Measurements from ENCODE around the gene G3BP1. TPM values are rescaled to one million over a fixed set of nuclear protein-coding genes. Genes with fewer than 3 reads are reported as not detected.

G3BP1 gene
- total RNA-seq, 1 experiment from 2014 or later: 400 TPM

DNA sequence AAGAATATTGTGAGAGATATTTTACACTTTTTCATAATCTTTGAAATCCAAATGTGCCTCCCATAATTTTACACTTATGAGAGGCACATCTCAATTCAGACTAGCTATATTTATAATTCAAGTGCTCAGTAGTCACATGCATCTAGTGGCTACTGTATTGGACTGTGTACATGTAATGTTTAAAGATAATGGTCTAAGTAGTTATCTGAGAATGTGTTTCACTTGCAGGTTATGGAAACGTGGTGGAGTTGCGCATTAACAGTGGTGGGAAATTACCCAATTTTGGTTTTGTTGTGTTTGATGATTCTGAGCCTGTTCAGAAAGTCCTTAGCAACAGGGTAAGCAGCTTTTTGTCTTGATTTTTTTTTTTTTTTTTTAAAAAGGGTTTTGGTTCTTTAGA, 28.8 kb downstream of the G3BP1 start:
- POLR2A ChIA-PET: no interaction called here
- H3K27me3 Mint-ChIP-seq (ENCODE audit: low read depth): no peaks in the 10 kb centered on the region
- CTCF ChIA-PET: interaction anchor here (1.3 kb wide), 1 partner anchor 25 kb away, joined by 3 read pairs; no protein-coding TSS in a partner anchor
- no peak overlapping the region for H3K27ac Mint-ChIP-seq
- H3K9me3 Mint-ChIP-seq: no peaks in the 10 kb centered on the region
- ATAC-seq (no peak), DNase-seq (ENCODE audit: low spot score) (no peak)
- no peak for TF ChIP-seq SP1 (CRISPR knock-in tag; conservative IDR thresholded peaks at IDR 0.05)
- TF ChIP-seq, protein P1, sequence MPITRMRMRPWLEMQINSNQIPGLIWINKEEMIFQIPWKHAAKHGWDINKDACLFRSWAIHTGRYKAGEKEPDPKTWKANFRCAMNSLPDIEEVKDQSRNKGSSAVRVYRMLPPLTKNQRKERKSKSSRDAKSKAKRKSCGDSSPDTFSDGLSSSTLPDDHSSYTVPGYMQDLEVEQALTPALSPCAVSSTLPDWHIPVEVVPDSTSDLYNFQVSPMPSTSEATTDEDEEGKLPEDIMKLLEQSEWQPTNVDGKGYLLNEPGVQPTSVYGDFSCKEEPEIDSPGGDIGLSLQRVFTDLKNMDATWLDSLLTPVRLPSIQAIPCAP (CRISPR knock-in tag; IDR thresholded peaks at IDR 0.05): no peak
- no peak for TF ChIP-seq ETV6 (CRISPR knock-in tag; IDR thresholded peaks at IDR 0.05)
- TF ChIP-seq PRRX2 (CRISPR knock-in tag; IDR thresholded peaks at IDR 0.05): no peak
- TF ChIP-seq, protein P2, sequence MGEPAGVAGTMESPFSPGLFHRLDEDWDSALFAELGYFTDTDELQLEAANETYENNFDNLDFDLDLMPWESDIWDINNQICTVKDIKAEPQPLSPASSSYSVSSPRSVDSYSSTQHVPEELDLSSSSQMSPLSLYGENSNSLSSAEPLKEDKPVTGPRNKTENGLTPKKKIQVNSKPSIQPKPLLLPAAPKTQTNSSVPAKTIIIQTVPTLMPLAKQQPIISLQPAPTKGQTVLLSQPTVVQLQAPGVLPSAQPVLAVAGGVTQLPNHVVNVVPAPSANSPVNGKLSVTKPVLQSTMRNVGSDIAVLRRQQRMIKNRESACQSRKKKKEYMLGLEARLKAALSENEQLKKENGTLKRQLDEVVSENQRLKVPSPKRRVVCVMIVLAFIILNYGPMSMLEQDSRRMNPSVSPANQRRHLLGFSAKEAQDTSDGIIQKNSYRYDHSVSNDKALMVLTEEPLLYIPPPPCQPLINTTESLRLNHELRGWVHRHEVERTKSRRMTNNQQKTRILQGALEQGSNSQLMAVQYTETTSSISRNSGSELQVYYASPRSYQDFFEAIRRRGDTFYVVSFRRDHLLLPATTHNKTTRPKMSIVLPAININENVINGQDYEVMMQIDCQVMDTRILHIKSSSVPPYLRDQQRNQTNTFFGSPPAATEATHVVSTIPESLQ (CRISPR knock-in tag; IDR thresholded peaks at IDR 0.05): no peak
- no peak for TF ChIP-seq ZNF138 (CRISPR knock-in tag; conservative IDR thresholded peaks at IDR 0.05)
- TF ChIP-seq JAZF1 (CRISPR knock-in tag; IDR thresholded peaks at IDR 0.05): no peak
- no peak for TF ChIP-seq TEAD1 (CRISPR knock-in tag; IDR thresholded peaks at IDR 0.05)
- TF ChIP-seq FOXJ3 (CRISPR knock-in tag; IDR thresholded peaks at IDR 0.05; ENCODE audit: borderline replicate concordance): no peak
- TF ChIP-seq ZNF423 (CRISPR knock-in tag; IDR thresholded peaks at IDR 0.05): no peak
- TF ChIP-seq SMAD3 (CRISPR knock-in tag; IDR thresholded peaks at IDR 0.05; ENCODE audit: borderline replicate concordance): no peak
- no peak for TF ChIP-seq MYBL2 (CRISPR knock-in tag; IDR thresholded peaks at IDR 0.05)
- TF ChIP-seq, protein P3, sequence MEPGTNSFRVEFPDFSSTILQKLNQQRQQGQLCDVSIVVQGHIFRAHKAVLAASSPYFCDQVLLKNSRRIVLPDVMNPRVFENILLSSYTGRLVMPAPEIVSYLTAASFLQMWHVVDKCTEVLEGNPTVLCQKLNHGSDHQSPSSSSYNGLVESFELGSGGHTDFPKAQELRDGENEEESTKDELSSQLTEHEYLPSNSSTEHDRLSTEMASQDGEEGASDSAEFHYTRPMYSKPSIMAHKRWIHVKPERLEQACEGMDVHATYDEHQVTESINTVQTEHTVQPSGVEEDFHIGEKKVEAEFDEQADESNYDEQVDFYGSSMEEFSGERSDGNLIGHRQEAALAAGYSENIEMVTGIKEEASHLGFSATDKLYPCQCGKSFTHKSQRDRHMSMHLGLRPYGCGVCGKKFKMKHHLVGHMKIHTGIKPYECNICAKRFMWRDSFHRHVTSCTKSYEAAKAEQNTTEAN (CRISPR knock-in tag; IDR thresholded peaks at IDR 0.05): no peak
- TF ChIP-seq CREM (CRISPR knock-in tag; IDR thresholded peaks at IDR 0.05): no peak
- H3K4me1 Mint-ChIP-seq: no peaks in the 10 kb centered on the region
- H3K36me3 Mint-ChIP-seq: peaks cover 84% of the 10 kb centered on the region
- H3K4me3 Mint-ChIP-seq: no peak overlapping the region

DNA sequence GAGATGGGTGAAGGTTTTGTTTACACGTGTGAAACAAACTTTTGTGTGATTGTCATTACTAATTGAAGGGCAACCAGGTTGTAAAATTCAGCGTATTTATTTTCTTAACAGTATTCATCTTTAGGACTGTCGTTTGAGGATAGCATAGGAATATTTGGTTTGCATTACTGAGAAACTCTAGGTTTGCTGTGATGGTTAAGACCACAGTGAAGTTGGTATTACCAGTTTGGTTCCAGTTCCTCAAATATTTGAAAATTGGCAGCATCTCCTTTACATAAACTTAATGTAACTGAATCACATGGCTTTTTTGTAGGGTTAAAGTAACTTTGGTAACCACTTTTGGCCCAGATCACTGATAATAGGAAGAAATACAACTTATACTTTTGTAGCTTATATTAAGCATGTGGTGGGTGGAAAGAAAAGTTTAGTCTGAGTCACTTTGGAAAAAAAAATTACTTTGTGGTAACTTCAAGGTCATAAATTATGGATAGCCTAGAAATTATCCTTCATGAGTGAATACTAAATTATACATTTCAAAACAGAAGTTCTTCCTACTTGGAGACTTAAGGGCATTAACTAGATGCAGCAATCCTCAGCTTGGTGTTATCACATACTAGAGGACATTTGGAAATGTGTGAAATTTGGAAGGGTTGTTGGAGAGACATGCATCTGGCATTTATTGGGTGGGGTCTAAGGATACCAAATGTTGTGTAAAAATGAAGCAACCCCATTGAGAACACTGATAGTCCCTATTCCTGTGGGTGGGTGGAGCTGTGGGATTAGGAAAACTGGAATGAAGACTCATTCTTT, 33.9 kb downstream of the G3BP1 start:
- Mint-ChIP-seq H3K4me3 (no peak overlapping the region), H3K9me3 (no peaks in the 10 kb centered on the region), H3K27me3 (ENCODE audit: low read depth) (no peaks in the 10 kb centered on the region), H3K36me3 (peaks cover 80% of the 10 kb centered on the region), H3K4me1 (no peaks in the 10 kb centered on the region), H3K27ac (no peak overlapping the region)
- ChIA-PET CTCF (interaction anchor here (0.8 kb wide), 1 partner anchor 35 kb away, joined by 3 read pairs; no protein-coding TSS in a partner anchor), POLR2A (no interaction called here)
- TF ChIP-seq, protein P4, sequence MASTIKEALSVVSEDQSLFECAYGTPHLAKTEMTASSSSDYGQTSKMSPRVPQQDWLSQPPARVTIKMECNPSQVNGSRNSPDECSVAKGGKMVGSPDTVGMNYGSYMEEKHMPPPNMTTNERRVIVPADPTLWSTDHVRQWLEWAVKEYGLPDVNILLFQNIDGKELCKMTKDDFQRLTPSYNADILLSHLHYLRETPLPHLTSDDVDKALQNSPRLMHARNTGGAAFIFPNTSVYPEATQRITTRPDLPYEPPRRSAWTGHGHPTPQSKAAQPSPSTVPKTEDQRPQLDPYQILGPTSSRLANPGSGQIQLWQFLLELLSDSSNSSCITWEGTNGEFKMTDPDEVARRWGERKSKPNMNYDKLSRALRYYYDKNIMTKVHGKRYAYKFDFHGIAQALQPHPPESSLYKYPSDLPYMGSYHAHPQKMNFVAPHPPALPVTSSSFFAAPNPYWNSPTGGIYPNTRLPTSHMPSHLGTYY (CRISPR knock-in tag; IDR thresholded peaks at IDR 0.05): no peak
- no peak for TF ChIP-seq TCF7 (CRISPR knock-in tag; IDR thresholded peaks at IDR 0.05; ENCODE audit: low read depth)
- TF ChIP-seq ZNF416 (CRISPR knock-in tag; IDR thresholded peaks at IDR 0.05): no peak
- TF ChIP-seq TEAD4 (CRISPR knock-in tag; IDR thresholded peaks at IDR 0.05): no peak
- TF ChIP-seq RORB (CRISPR knock-in tag; IDR thresholded peaks at IDR 0.05): no peak
- TF ChIP-seq, protein P5, sequence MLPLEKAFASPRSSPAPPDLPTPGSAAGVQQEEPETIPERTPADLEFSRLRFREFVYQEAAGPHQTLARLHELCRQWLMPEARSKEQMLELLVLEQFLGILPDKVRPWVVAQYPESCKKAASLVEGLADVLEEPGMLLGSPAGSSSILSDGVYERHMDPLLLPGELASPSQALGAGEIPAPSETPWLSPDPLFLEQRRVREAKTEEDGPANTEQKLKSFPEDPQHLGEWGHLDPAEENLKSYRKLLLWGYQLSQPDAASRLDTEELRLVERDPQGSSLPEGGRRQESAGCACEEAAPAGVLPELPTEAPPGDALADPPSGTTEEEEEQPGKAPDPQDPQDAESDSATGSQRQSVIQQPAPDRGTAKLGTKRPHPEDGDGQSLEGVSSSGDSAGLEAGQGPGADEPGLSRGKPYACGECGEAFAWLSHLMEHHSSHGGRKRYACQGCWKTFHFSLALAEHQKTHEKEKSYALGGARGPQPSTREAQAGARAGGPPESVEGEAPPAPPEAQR (CRISPR knock-in tag; IDR thresholded peaks at IDR 0.05): no peak
- TF ChIP-seq OVOL2 (CRISPR knock-in tag; IDR thresholded peaks at IDR 0.05; ENCODE audit: borderline replicate concordance): no peak
- TF ChIP-seq, protein P2 (CRISPR knock-in tag; IDR thresholded peaks at IDR 0.05): no peak
- TF ChIP-seq, protein P1 (CRISPR knock-in tag; IDR thresholded peaks at IDR 0.05): no peak
- TF ChIP-seq ZNF423 (CRISPR knock-in tag; IDR thresholded peaks at IDR 0.05): no peak
- TF ChIP-seq, protein P6, sequence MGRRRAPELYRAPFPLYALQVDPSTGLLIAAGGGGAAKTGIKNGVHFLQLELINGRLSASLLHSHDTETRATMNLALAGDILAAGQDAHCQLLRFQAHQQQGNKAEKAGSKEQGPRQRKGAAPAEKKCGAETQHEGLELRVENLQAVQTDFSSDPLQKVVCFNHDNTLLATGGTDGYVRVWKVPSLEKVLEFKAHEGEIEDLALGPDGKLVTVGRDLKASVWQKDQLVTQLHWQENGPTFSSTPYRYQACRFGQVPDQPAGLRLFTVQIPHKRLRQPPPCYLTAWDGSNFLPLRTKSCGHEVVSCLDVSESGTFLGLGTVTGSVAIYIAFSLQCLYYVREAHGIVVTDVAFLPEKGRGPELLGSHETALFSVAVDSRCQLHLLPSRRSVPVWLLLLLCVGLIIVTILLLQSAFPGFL (CRISPR knock-in tag; IDR thresholded peaks at IDR 0.05; ENCODE audit: borderline replicate concordance): no peak
- no peak for TF ChIP-seq SMAD3 (CRISPR knock-in tag; IDR thresholded peaks at IDR 0.05; ENCODE audit: borderline replicate concordance)
- TF ChIP-seq CBFB (CRISPR knock-in tag; IDR thresholded peaks at IDR 0.05; ENCODE audit: low read depth): no peak
- ATAC-seq (no peak), DNase-seq (ENCODE audit: low spot score) (no peak)

Data from WTC11 (cell line).